ENCODE results near the gene CMTM8.

DNA sequence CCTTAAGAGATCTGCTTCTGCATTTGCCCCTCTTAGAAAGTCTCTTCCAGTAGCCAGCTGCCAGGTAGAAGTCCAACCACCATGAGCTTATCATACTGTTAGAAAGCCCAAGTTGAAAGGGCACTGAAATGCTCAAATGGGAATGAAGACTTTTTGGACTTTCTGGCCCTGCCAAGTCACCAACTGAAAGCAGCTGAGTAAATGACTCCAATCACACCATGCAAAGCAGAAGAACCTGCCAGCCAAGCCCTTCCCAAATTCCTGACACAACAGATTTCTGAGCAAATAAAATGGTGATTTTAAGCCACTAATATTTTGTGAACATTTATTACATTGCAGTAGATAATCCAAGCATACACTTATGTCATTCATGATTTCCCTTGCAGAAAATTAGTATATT lies 2.1 kb upstream of the CMTM8 start:
- TF ChIP-seq, protein P1, sequence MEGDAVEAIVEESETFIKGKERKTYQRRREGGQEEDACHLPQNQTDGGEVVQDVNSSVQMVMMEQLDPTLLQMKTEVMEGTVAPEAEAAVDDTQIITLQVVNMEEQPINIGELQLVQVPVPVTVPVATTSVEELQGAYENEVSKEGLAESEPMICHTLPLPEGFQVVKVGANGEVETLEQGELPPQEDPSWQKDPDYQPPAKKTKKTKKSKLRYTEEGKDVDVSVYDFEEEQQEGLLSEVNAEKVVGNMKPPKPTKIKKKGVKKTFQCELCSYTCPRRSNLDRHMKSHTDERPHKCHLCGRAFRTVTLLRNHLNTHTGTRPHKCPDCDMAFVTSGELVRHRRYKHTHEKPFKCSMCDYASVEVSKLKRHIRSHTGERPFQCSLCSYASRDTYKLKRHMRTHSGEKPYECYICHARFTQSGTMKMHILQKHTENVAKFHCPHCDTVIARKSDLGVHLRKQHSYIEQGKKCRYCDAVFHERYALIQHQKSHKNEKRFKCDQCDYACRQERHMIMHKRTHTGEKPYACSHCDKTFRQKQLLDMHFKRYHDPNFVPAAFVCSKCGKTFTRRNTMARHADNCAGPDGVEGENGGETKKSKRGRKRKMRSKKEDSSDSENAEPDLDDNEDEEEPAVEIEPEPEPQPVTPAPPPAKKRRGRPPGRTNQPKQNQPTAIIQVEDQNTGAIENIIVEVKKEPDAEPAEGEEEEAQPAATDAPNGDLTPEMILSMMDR (IDR thresholded peaks at IDR 0.05): no peak
- TF ChIP-seq POLR2A (IDR thresholded peaks at IDR 0.05): no peak

All from right lobe of liver (tissue), 4 donors.